ENCODE data around the gene CCDC43. TPM values are rescaled to one million over a fixed set of nuclear protein-coding genes. Genes with fewer than 3 reads are reported as not detected.
A peak's percentile ranks its signal among the peaks of the same experiment; 100 is the strongest.

The CCDC43 gene
- total and polyA plus RNA-seq, 9 of the 15 experiments (the other 6 are each of a cell fraction or from before 2014, with no cell fraction given), result 11.7 to 42.3 (median 25.9) TPM

DNA sequence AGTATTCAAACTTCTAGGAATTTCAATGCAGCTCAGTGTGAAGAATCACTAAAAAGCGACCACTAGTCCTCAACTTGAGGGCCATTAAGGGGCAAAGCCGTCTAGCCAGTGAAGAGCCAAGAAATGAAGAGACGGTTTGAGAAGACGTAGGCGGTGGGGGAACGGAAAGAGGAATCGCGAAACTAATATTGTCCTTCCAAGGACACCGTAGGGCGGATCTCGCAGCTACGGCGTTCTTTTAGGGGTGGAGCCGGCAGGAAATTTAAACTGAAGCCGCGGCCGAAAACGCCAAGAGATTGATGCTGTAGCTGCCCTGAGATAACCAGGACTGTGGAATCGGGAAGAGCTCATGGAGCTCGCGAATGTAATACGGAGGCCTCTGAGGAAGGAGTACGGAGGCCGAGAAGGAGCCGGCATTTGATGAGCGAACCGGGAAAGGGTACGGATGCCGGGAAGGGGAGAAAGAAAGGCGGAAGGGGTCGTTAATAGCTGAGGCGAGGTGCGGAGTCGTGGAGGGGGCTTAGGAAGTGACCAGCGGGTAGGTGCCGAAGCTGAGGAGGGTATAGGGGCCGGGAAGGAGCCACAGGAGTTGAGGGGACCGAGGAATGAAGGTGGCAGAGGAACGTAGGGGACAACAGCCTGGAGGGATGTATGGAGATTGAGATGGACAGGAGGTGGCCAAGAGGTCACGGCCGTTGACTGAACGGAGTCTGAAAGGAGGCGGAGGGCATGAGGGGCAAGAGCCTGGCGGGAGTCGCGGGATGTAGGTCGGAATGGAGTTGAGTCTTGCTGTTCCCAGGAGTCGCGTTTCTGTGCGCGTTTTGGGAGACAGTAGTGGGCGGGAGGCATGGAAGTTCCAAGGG, 19.1 kb upstream of the CCDC43 start, which contains the start of gene DBF4B (continued):
- TF ChIP-seq, protein P1, sequence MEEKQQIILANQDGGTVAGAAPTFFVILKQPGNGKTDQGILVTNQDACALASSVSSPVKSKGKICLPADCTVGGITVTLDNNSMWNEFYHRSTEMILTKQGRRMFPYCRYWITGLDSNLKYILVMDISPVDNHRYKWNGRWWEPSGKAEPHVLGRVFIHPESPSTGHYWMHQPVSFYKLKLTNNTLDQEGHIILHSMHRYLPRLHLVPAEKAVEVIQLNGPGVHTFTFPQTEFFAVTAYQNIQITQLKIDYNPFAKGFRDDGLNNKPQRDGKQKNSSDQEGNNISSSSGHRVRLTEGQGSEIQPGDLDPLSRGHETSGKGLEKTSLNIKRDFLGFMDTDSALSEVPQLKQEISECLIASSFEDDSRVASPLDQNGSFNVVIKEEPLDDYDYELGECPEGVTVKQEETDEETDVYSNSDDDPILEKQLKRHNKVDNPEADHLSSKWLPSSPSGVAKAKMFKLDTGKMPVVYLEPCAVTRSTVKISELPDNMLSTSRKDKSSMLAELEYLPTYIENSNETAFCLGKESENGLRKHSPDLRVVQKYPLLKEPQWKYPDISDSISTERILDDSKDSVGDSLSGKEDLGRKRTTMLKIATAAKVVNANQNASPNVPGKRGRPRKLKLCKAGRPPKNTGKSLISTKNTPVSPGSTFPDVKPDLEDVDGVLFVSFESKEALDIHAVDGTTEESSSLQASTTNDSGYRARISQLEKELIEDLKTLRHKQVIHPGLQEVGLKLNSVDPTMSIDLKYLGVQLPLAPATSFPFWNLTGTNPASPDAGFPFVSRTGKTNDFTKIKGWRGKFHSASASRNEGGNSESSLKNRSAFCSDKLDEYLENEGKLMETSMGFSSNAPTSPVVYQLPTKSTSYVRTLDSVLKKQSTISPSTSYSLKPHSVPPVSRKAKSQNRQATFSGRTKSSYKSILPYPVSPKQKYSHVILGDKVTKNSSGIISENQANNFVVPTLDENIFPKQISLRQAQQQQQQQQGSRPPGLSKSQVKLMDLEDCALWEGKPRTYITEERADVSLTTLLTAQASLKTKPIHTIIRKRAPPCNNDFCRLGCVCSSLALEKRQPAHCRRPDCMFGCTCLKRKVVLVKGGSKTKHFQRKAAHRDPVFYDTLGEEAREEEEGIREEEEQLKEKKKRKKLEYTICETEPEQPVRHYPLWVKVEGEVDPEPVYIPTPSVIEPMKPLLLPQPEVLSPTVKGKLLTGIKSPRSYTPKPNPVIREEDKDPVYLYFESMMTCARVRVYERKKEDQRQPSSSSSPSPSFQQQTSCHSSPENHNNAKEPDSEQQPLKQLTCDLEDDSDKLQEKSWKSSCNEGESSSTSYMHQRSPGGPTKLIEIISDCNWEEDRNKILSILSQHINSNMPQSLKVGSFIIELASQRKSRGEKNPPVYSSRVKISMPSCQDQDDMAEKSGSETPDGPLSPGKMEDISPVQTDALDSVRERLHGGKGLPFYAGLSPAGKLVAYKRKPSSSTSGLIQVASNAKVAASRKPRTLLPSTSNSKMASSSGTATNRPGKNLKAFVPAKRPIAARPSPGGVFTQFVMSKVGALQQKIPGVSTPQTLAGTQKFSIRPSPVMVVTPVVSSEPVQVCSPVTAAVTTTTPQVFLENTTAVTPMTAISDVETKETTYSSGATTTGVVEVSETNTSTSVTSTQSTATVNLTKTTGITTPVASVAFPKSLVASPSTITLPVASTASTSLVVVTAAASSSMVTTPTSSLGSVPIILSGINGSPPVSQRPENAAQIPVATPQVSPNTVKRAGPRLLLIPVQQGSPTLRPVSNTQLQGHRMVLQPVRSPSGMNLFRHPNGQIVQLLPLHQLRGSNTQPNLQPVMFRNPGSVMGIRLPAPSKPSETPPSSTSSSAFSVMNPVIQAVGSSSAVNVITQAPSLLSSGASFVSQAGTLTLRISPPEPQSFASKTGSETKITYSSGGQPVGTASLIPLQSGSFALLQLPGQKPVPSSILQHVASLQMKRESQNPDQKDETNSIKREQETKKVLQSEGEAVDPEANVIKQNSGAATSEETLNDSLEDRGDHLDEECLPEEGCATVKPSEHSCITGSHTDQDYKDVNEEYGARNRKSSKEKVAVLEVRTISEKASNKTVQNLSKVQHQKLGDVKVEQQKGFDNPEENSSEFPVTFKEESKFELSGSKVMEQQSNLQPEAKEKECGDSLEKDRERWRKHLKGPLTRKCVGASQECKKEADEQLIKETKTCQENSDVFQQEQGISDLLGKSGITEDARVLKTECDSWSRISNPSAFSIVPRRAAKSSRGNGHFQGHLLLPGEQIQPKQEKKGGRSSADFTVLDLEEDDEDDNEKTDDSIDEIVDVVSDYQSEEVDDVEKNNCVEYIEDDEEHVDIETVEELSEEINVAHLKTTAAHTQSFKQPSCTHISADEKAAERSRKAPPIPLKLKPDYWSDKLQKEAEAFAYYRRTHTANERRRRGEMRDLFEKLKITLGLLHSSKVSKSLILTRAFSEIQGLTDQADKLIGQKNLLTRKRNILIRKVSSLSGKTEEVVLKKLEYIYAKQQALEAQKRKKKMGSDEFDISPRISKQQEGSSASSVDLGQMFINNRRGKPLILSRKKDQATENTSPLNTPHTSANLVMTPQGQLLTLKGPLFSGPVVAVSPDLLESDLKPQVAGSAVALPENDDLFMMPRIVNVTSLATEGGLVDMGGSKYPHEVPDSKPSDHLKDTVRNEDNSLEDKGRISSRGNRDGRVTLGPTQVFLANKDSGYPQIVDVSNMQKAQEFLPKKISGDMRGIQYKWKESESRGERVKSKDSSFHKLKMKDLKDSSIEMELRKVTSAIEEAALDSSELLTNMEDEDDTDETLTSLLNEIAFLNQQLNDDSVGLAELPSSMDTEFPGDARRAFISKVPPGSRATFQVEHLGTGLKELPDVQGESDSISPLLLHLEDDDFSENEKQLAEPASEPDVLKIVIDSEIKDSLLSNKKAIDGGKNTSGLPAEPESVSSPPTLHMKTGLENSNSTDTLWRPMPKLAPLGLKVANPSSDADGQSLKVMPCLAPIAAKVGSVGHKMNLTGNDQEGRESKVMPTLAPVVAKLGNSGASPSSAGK (IDR thresholded peaks at IDR 0.05), result no peak
- TF ChIP-seq NEUROD1 (IDR thresholded peaks at IDR 0.05; ENCODE audit: borderline replicate concordance, low read depth, low read length, partially characterized antibody) (peak; percentile 65), ZNF263 (CRISPR knock-in tag; IDR thresholded peaks at IDR 0.05; ENCODE audit: borderline replicate concordance) (0 out of 2 replicates have a peak, but pooled peaks have one; percentile 14), POLR2B (IDR thresholded peaks at IDR 0.05; ENCODE audit: low read depth, partially characterized antibody) (peak; percentile 76), ZBTB7A (IDR thresholded peaks at IDR 0.05; ENCODE audit: borderline replicate concordance, control insufficient read depth, low read depth, low read length) (peak; percentile 62; the same call in 1 of the 2 replicates), HDAC8 (tag; IDR thresholded peaks at IDR 0.05) (no peak), ZNF699 (CRISPR knock-in tag; IDR thresholded peaks at IDR 0.05; ENCODE audit: insufficient replicate concordance) (no peak), RBM14 (IDR thresholded peaks at IDR 0.05; ENCODE audit: borderline replicate concordance, insufficient read depth, low read depth, low read length) (no peak), SIN3B (IDR thresholded peaks at IDR 0.05; ENCODE audit: low read depth) (peak; percentile 57; the same call in 1 of the 2 replicates), SMARCA5 (IDR thresholded peaks at IDR 0.05) (peak; percentile 64; the same call in 1 of the 2 replicates), FOXK2 (conservative IDR thresholded peaks at IDR 0.05 in 1 of 2, IDR thresholded peaks at IDR 0.05 in 1 of 2; ENCODE audit: low read depth in 2 of 2) (peak; percentile 7 to 55; a peak in 2 of 4 replicates), POLR2H (tag; IDR thresholded peaks at IDR 0.05; ENCODE audit: low read depth) (peak; percentile 82)
- TF ChIP-seq, protein P2, sequence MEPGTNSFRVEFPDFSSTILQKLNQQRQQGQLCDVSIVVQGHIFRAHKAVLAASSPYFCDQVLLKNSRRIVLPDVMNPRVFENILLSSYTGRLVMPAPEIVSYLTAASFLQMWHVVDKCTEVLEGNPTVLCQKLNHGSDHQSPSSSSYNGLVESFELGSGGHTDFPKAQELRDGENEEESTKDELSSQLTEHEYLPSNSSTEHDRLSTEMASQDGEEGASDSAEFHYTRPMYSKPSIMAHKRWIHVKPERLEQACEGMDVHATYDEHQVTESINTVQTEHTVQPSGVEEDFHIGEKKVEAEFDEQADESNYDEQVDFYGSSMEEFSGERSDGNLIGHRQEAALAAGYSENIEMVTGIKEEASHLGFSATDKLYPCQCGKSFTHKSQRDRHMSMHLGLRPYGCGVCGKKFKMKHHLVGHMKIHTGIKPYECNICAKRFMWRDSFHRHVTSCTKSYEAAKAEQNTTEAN (CRISPR knock-in tag; IDR thresholded peaks at IDR 0.05), result 0 out of 2 replicates have a peak, but pooled peaks have one; percentile 32
